Measurements from ENCODE around the gene NPBWR2.
A peak's percentile ranks its signal among the peaks of the same experiment; 100 is the strongest.

Gene NPBWR2

GRCh38 chr20:64077876-64078551 is 29.4 kb downstream of the NPBWR2 start:
- peak overlapping the region; percentile 79 for H3K4me3 ChIP-seq (ENCODE audit: low read depth, low read length)
- DNase-seq (ENCODE audit: low read depth), result peak; percentile 94
- TF ChIP-seq CTCF (IDR thresholded peaks at IDR 0.05; ENCODE audit: low read depth, low read length), result no peak
- TF ChIP-seq POLR2A (IDR thresholded peaks at IDR 0.05; ENCODE audit: extremely low read depth, insufficient read length), result no peak
- TF ChIP-seq MYC (IDR thresholded peaks at IDR 0.05; ENCODE audit: low read depth, low read length), result peak; percentile 69
- TF ChIP-seq MAX (IDR thresholded peaks at IDR 0.05; ENCODE audit: low read depth, low read length), result peak; percentile 65

GRCh38 chr20:64077541-64077875 is 29.9 kb downstream of the NPBWR2 start:
- DNase-seq (ENCODE audit: low read depth), result no peak
- H3K4me3 ChIP-seq (ENCODE audit: low read depth, low read length), result peak overlapping the region; percentile 79
- peak; percentile 36 for TF ChIP-seq POLR2A (IDR thresholded peaks at IDR 0.05; ENCODE audit: extremely low read depth, insufficient read length)
- no peak for TF ChIP-seq CTCF (IDR thresholded peaks at IDR 0.05; ENCODE audit: low read depth, low read length)
- no peak for TF ChIP-seq MYC (IDR thresholded peaks at IDR 0.05; ENCODE audit: low read depth, low read length)
- no peak for TF ChIP-seq MAX (IDR thresholded peaks at IDR 0.05; ENCODE audit: low read depth, low read length)

GRCh38 chr20:64077094-64077493 is 30.3 kb downstream of the NPBWR2 start:
- peak; percentile 94 for DNase-seq (ENCODE audit: low read depth)
- H3K4me3 ChIP-seq (ENCODE audit: low read depth, low read length), result peak overlapping the region; percentile 79

GRCh38 chr20:64076061-64076997 is 31.0 kb downstream of the NPBWR2 start:
- TF ChIP-seq CTCF (IDR thresholded peaks at IDR 0.05; ENCODE audit: low read depth, low read length) (no peak), MYC (IDR thresholded peaks at IDR 0.05; ENCODE audit: low read depth, low read length) (no peak), MAX (IDR thresholded peaks at IDR 0.05; ENCODE audit: low read depth, low read length) (0 out of 2 replicates have a peak, but pooled peaks have one; percentile 13)
- no peak for DNase-seq (ENCODE audit: low read depth)
- peak overlapping the region; percentile 79 for H3K4me3 ChIP-seq (ENCODE audit: low read depth, low read length)

More at GRCh38 chr20:64077094-64077493, 30.3 kb downstream of the NPBWR2 start:
- peak; percentile 84 for TF ChIP-seq POLR2A (IDR thresholded peaks at IDR 0.05; ENCODE audit: extremely low read depth, insufficient read length)
- TF ChIP-seq MYC (IDR thresholded peaks at IDR 0.05; ENCODE audit: low read depth, low read length), result peak; percentile 54
- TF ChIP-seq CTCF (IDR thresholded peaks at IDR 0.05; ENCODE audit: low read depth, low read length), result no peak
- no peak; the same call in none of the 2 replicates for TF ChIP-seq MAX (IDR thresholded peaks at IDR 0.05; ENCODE audit: low read depth, low read length)

GRCh38 chr20:64075556-64075955 is 31.8 kb downstream of the NPBWR2 start:
- TF ChIP-seq POLR2A (IDR thresholded peaks at IDR 0.05; ENCODE audit: extremely low read depth, insufficient read length) (no peak), CTCF (IDR thresholded peaks at IDR 0.05; ENCODE audit: low read depth, low read length) (no peak)
- H3K4me3 ChIP-seq (ENCODE audit: low read depth, low read length), result no peak overlapping the region

More at GRCh38 chr20:64075556-64075955, 31.8 kb downstream of the NPBWR2 start:
- no peak for DNase-seq (ENCODE audit: low read depth)
